Activated naive CD8-positive, alpha-beta T cell treated with anti-CD3 and anti-CD28 coated beads, Interleukin-2, amount 50 U/mL, for 24 hours (primary cell): ENCODE measurements around the gene MAGI3.
"Not testable (repeated sequence)": the region's sequence is repeated elsewhere in the genome, so short reads cannot be mapped to it uniquely, and the experiment has no call there.

Experiments used
- ATAC-seq: fragments of 150-1000 bp; cut with Tn5 transposase; one replicate; pipeline ENCODE4 v1.10.0; 2021
- DNase-seq: peaks from one replicate; pipeline ENCODE4 v3.0.0; 2021
- H3K27ac Mint-ChIP-seq: one replicate; pipeline ENCODE4 v1.8.0; 2021; ENCODE audit warnings: mild to moderate bottlenecking, mixed read lengths
- H3K27me3 Mint-ChIP-seq: one replicate; pipeline ENCODE4 v1.8.0; 2021; ENCODE audit warnings: mixed read lengths
- H3K36me3 Mint-ChIP-seq: one replicate; pipeline ENCODE4 v1.8.0; 2021; ENCODE audit warnings: low read depth, mixed read lengths
- H3K4me1 Mint-ChIP-seq: one replicate; pipeline ENCODE4 v1.8.0; 2021; ENCODE audit warnings: mixed read lengths
- H3K4me3 Mint-ChIP-seq: one replicate; pipeline ENCODE4 v1.8.0; 2021; ENCODE audit warnings: mild to moderate bottlenecking, moderate library complexity, mixed read lengths
- H3K9me3 Mint-ChIP-seq: one replicate; pipeline ENCODE4 v1.8.0; 2021; ENCODE audit warnings: mixed read lengths

The MAGI3 gene

DNA sequence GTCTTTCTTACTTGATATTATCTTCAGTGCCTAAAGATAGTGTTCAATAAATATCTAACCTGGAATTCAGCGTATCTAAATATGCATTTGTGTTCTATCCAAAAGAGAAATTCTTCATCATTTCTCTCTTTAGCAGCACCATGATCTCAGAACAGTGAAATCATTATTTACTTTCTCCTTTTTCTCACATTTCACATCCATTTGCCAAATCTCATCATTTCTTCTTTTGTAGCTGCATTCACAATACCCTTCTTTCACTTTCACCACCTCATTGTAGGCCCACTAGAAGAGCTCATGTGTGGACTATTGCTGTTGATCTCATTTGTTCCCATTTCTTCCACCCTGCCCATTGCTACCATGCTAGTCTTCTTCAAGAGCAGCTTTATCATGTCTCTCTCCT lies 191.0 kb downstream of the MAGI3 start:
- no peaks in the 10 kb centered on the region for H3K4me1 Mint-ChIP-seq
- no peak for ATAC-seq

DNA sequence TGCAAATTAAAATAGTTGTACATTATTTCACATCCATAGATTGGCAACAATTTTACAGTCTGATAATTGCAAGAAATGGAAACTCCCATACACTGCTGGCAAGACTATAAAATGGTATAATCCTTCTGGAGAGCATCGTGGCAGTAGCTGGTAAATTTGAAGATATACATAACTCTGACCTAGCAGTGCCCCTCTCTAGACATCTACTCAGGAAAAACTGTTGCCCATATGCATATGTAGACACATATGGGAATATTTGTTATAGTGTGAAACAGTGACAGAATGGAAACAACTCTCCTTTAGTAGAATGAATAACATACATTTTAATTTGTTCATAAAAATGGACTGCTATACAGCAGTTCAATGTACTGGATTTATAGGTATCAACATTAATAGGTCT lies 191.8 kb downstream of the MAGI3 start:
- no peaks in the 10 kb centered on the region for H3K4me1 Mint-ChIP-seq
- H3K27me3 Mint-ChIP-seq = no peaks in the 10 kb centered on the region
- ATAC-seq (no peak), DNase-seq (no peak)
- no peak overlapping the region for H3K4me3 Mint-ChIP-seq
- H3K27ac Mint-ChIP-seq = no peak overlapping the region
- H3K9me3 Mint-ChIP-seq = no peaks in the 10 kb centered on the region
- H3K36me3 Mint-ChIP-seq = peaks cover 2% of the 10 kb centered on the region

More for the DNA sequence above, 191.0 kb downstream of the MAGI3 start:
- H3K27me3 Mint-ChIP-seq = no peaks in the 10 kb centered on the region
- H3K9me3 Mint-ChIP-seq = no peaks in the 10 kb centered on the region
- no peak overlapping the region for H3K27ac Mint-ChIP-seq
- H3K4me3 Mint-ChIP-seq = no peak overlapping the region
- H3K36me3 Mint-ChIP-seq = peaks cover 2% of the 10 kb centered on the region
- DNase-seq = no peak

DNA sequence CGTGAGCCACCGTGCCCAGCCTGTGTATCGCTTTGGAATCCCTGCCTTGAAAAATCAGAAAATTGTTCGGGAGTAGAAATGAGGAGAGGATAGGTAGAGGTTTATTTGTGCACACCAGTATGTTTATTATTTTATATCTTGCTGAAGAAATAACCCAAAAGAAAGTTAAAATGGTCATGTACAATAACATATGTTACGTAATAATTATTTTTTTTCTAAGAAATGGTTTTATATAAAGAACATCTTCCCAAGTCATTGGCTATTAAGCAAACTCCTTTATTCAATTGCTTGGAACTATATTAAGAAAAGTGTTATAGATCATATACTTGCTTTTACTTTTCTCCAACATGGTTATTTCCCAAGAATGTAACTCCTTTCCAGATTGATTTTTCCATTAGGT lies 197.2 kb downstream of the MAGI3 start:
- peaks cover 2% of the 10 kb centered on the region for H3K36me3 Mint-ChIP-seq
- no peak overlapping the region for H3K4me3 Mint-ChIP-seq
- H3K9me3 Mint-ChIP-seq = no peaks in the 10 kb centered on the region
- H3K4me1 Mint-ChIP-seq = no peaks in the 10 kb centered on the region
- ATAC-seq (no peak), DNase-seq (no peak)
- H3K27ac Mint-ChIP-seq = no peak overlapping the region
- H3K27me3 Mint-ChIP-seq = no peaks in the 10 kb centered on the region

DNA sequence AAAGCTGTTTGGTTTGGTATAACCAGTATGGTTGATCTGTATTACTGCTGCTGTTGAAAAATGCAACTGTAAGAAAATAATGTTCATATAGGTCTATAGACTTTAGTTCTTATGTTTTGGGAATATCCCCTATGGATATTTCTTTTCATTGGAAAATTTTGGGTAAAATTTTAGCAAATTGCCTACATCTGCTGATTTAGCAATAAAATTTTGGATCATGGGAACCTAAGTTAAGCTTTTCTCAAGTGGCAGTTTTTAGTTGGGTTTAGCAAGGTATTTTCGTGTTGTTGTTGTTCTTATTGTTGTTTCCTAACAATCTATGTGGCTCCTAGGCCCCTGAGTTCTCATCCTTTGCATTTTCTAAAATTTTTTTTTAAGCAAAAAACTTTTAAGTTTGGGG lies 201.9 kb downstream of the MAGI3 start:
- Mint-ChIP-seq H3K9me3 (peaks cover 15% of the 10 kb centered on the region), H3K4me3 (no peak overlapping the region), H3K27me3 (no peaks in the 10 kb centered on the region), H3K27ac (no peak overlapping the region), H3K36me3 (peaks cover 7% of the 10 kb centered on the region), H3K4me1 (no peaks in the 10 kb centered on the region)
- ATAC-seq = no peak
- DNase-seq = no peak

DNA sequence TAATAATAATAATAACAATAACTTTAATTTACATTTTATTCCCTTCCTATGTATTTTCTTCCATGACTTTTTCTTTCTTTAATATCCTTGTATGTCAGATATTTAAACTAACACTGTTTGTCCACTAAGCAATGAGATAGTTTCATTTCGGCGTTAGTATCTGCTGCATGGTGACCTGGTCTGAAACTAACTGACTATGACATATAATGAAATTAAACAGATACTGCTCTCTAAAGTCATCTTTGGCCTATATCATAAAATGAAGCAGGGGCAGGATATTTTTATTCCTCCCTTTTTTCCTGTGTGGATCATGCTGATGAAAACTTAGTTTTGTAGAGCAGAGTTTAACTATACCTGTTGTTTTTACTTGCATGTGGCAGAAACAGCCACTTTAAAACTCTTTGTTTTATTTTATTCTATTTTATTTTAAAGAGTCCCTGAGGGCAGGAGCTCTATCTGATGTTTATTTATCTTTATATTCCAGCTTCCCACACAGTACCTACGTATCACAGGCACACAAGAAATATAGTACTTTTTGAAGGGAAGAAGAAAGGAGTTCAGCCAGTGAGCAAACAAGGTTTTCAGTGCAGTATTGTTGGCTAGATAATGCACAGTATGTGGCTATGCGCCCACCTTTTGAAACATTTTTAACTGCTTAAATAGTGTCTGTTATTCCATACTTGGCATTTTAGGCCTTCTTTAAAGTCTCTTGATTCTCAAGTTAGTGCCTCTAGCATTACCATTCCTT lies 203.4 kb downstream of the MAGI3 start:
- Mint-ChIP-seq H3K9me3 (peaks cover 25% of the 10 kb centered on the region), H3K36me3 (peaks cover 11% of the 10 kb centered on the region), H3K4me3 (no peak overlapping the region), H3K27me3 (no peaks in the 10 kb centered on the region), H3K27ac (no peak overlapping the region), H3K4me1 (no peaks in the 10 kb centered on the region)
- ATAC-seq (no peak), DNase-seq (no peak)

DNA sequence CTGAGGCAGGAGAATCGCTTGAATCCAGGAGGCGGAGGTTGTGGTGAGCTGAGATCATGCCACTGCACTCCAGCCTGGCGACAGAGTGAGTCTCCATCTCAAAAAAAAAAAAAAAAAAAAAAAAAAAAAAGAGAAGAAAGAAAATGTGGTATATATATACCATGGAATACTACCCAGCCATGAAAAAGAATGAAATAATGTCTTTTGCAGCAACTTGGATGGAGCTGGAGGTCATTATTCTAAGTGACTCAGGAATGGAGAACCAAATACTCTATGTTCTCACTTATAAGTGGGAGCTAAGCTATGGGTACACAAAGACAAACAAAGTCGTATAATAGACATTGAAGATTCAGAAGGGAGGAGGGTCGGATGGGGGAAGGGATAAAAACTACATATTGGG lies 214.2 kb downstream of the MAGI3 start:
- not testable (repeated sequence) for DNase-seq

DNA sequence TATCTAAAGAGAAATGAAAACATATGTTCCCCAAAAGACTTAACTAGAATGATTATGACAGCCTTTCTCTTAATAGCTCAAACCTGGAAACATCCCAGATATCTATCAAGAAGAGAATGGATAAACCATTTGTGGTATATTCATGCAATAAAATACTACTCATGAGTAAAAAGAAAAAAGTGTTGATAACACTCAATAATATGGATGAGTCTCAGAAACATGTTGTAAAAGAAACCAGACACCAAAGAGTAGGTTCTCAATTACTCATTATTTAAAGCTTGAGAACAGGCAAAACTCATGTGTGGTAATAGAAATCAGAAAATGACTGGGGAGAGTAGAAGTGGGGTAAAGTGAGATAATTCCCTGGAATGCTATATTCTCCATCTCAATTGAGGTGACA lies 214.8 kb downstream of the MAGI3 start:
- Mint-ChIP-seq H3K4me1 (peaks cover 6% of the 10 kb centered on the region), H3K27me3 (no peaks in the 10 kb centered on the region), H3K36me3 (peaks cover 2% of the 10 kb centered on the region), H3K9me3 (peaks cover 24% of the 10 kb centered on the region), H3K27ac (no peak overlapping the region), H3K4me3 (no peak overlapping the region)
- DNase-seq = no peak
- ATAC-seq = no peak

More for the DNA sequence above, 214.2 kb downstream of the MAGI3 start:
- H3K4me1 Mint-ChIP-seq, H3K4me3 Mint-ChIP-seq, H3K27me3 Mint-ChIP-seq, H3K36me3 Mint-ChIP-seq, H3K27ac Mint-ChIP-seq, ATAC-seq: not testable (repeated sequence)
- peaks cover 24% of the 10 kb centered on the region for H3K9me3 Mint-ChIP-seq

DNA sequence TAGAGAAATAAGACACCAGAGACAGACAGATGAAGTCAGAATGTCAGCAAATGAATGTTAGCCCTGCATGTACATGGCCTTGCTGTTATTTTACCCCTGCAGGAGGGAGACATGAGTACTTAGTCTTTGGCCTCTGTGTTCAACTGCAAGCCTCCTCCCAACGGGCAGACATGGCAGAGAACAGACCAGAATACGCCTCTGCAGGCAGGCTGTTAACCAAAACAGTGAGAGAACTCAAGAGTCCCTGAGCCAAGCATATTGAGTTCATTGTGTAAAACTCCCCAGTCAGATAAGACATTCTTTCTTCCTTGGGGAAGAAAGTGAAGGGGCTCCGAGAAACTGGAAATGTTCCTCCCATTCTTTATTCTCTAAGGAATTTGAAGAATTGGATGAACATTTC lies 218.1 kb downstream of the MAGI3 start:
- H3K27ac Mint-ChIP-seq = no peak overlapping the region
- H3K9me3 Mint-ChIP-seq = peaks cover 15% of the 10 kb centered on the region
- H3K4me1 Mint-ChIP-seq = no peaks in the 10 kb centered on the region
- ATAC-seq (no peak), DNase-seq (no peak)
- no peaks in the 10 kb centered on the region for H3K36me3 Mint-ChIP-seq
- peaks cover 3% of the 10 kb centered on the region for H3K27me3 Mint-ChIP-seq
- no peak overlapping the region for H3K4me3 Mint-ChIP-seq

DNA sequence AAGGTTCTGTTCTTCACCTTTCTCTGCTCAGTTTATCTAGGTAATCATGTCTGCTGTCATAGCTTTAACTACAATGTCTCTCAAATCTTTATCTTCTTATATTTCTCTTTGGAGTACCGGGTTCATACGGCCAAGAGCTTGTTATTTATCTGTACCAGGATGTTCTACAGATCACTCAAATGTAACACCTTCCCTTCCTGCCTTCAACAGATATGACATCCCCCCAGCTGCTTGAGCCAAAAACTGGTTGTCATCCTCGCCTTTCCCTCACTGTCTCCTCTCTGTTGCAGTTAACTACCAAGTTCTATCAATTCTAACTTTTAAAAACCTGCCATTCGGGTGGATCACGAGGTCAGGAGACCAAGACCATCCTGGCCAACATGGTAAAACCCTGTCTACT lies 220.1 kb downstream of the MAGI3 start:
- H3K4me1 Mint-ChIP-seq = no peaks in the 10 kb centered on the region
- H3K27ac Mint-ChIP-seq = no peak overlapping the region
- no peaks in the 10 kb centered on the region for H3K36me3 Mint-ChIP-seq
- H3K4me3 Mint-ChIP-seq = no peak overlapping the region
- no peak for ATAC-seq
- H3K27me3 Mint-ChIP-seq = peaks cover 3% of the 10 kb centered on the region
- peaks cover 5% of the 10 kb centered on the region for H3K9me3 Mint-ChIP-seq
- no peak for DNase-seq

DNA sequence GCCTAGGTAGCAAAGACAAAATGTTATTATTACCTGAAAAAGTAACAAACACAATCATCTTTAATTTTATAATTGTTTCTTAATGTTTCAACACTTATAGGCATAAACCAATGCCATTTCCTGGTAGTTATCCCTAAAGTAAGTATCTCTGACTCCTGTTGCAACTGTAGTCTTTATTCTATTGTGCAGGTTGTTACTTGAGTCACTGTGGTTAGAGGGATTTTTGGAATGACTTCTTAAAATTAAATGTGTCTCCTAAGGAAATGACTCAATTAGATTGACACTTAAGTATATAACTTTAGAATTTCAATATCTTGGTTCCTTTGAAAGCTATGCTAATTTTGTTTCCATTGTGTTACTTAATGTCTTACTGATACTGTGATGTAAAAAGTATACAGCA lies 225.1 kb downstream of the MAGI3 start:
- ATAC-seq = no peak

DNA sequence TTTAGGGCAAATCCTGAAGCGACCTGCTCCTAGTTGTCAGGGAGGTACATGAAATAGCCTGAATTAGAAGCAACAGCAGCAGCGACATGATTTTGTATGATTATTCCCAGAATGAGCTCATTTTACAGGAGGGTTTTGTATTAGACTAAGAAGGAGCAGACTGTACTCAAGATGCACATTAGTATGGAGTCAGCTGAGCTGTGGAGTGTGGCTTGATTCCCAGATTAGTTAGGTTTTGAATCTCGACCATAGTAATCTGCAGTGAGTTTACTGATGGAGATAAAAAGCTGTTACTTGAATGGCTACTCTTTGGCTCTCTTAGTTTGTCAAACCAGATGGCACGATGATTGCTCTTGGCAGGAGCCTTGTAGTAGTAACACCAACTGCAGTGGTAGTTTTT lies 225.8 kb downstream of the MAGI3 start:
- H3K4me1 Mint-ChIP-seq = peaks cover 6% of the 10 kb centered on the region
- ATAC-seq (no peak), DNase-seq (no peak)
- peaks cover 3% of the 10 kb centered on the region for H3K27me3 Mint-ChIP-seq
- no peak overlapping the region for H3K27ac Mint-ChIP-seq
- peaks cover 5% of the 10 kb centered on the region for H3K9me3 Mint-ChIP-seq
- peaks cover 2% of the 10 kb centered on the region for H3K36me3 Mint-ChIP-seq
- H3K4me3 Mint-ChIP-seq = no peak overlapping the region

More for the DNA sequence above, 225.1 kb downstream of the MAGI3 start:
- Mint-ChIP-seq H3K4me3 (no peak overlapping the region), H3K27me3 (peaks cover 3% of the 10 kb centered on the region), H3K27ac (no peak overlapping the region), H3K4me1 (peaks cover 6% of the 10 kb centered on the region), H3K36me3 (peaks cover 1% of the 10 kb centered on the region), H3K9me3 (peaks cover 5% of the 10 kb centered on the region)
- DNase-seq = no peak

DNA sequence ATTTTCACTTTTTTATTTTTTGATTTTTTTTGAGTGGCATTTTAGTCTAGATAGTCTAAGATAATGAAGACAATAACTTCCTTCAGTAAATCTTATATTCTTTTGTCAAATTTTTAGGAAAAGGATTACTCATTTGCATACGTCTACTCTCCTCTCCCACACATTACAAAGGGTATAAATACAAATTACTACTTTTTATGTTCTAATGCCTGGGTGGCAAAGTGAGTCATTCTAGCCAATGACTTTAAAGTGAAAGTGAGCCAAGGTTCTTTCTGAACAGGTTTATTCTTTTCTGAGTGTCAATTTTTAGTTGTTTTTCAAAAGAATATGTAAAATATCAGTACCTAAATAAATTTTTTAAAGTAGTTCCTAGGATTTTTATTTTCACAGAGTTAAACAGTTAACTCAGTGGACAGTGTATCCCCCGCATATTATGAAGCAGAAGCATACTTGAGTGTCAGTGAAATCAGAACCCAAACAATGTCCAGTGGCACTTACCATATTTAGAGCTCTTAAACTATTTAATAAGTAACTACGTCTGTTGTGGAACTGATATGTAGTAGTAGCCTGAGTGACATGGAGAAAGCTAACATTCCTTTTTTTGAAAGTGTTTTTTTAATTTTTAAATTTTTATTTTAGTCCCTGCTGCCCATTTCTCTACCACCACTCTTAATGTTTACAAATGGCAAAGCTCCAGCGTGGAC lies 227.3 kb downstream of the MAGI3 start:
- no peaks in the 10 kb centered on the region for H3K9me3 Mint-ChIP-seq
- no peak for DNase-seq
- peaks cover 6% of the 10 kb centered on the region for H3K4me1 Mint-ChIP-seq
- no peaks in the 10 kb centered on the region for H3K27me3 Mint-ChIP-seq
- H3K27ac Mint-ChIP-seq = no peak overlapping the region
- no peak for ATAC-seq
- peaks cover 2% of the 10 kb centered on the region for H3K36me3 Mint-ChIP-seq
- no peak overlapping the region for H3K4me3 Mint-ChIP-seq

DNA sequence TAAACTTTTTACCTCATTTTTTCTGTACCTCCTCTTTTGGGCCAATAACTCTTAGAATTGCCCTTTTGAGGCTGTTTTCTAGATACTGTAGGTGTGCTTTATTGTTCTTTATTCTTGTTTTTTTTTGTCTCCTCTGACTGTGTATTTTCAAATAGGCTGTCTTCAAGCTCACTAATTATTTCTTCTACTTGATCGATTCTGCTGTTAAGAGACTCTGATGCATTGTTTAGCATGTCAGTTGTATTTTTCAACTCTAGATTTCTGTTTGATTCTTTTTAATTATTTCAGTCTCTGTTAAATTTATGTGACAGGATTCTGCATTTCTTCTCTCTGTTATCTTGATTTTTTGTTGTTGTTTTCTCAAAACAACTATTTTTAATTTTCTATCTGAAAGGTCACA lies 238.7 kb downstream of the MAGI3 start:
- no peaks in the 10 kb centered on the region for H3K27me3 Mint-ChIP-seq
- peaks cover 33% of the 10 kb centered on the region for H3K9me3 Mint-ChIP-seq
- H3K4me3 Mint-ChIP-seq = no peak overlapping the region
- no peaks in the 10 kb centered on the region for H3K4me1 Mint-ChIP-seq
- ATAC-seq = no peak
- H3K36me3 Mint-ChIP-seq = no peaks in the 10 kb centered on the region
- no peak overlapping the region for H3K27ac Mint-ChIP-seq
- DNase-seq = no peak

DNA sequence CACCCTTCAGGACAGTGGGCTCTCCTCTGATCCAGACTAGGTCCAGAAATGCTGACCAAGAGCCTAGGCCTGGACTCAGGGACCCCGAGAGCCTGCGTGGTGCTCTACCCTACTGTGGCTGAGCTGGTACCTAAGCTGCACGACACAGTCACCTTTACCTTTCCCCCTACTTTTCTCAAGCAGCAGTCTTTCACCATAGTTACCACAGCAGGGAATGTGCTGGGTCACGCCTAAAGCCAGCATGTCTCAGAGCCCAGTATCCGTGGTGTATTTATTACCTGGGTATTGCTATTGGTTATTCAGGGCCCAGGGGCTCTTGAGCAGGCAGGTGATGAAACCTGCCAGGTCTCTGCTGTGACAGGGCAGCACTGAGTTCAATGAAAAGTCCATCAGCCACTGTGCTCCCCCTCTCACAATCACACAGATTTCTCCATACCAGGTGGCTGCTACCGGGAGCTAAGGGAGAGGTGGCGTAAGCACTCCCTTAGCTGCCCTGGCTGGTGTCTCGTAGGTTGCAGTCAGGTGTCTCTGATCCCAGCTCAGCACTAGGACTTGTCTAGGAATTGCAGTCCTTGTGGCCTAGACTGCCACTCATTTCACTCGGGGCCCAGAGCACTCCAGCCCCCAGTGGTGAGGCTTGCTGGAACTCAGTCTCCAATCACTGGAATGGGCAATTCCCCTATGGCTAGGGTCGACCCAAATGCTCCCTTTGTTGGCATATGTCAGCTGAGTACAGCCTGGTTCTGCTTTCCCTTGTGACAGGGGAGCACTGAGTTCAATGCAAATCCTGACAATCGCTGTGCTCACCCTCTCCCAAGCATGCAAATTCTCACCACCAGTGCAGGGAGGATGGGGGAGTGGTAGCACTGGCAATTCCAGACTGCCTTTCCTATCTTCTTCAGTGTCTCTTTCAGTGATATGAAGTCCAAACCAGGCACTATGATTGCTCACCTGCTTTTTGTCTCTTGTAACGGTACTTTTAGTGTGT lies 240.3 kb downstream of the MAGI3 start:
- Mint-ChIP-seq H3K9me3 (peaks cover 33% of the 10 kb centered on the region), H3K27ac (no peak overlapping the region), H3K36me3 (no peaks in the 10 kb centered on the region), H3K4me3 (no peak overlapping the region), H3K27me3 (no peaks in the 10 kb centered on the region), H3K4me1 (no peaks in the 10 kb centered on the region)
- no peak for DNase-seq
- no peak for ATAC-seq
